GM18498 (cell line): ENCODE measurements around the gene GK2.

Source experiments
- ATAC-seq: cut with Tn5 transposase; IDR thresholded peaks from one replicate; pipeline ENCODE4 v1.9.1; 2021; ENCODE audit warnings: mild to moderate bottlenecking, moderate library complexity; ENCODE audit not compliant: unreplicated experiment

Gene GK2

DNA sequence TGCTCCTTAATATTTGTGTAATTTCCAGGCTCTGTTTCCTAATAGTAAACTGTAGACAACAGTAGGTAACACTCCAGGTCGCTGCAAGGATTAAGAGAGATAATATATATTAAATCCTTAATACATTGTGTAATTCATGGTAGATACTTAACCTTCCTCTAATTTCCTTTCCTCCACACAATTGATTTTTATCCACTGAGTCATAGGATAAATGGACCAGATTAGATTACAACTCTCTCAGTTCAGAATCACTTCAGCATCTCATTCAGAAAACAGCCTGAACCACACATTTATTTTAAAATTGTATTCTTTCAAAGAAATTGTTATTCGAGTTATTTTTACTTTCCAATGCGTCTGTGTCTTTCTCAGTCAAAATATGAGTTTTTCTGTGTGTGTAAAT lies 17.1 kb downstream of the GK2 start:
- ATAC-seq, result no peak

DNA sequence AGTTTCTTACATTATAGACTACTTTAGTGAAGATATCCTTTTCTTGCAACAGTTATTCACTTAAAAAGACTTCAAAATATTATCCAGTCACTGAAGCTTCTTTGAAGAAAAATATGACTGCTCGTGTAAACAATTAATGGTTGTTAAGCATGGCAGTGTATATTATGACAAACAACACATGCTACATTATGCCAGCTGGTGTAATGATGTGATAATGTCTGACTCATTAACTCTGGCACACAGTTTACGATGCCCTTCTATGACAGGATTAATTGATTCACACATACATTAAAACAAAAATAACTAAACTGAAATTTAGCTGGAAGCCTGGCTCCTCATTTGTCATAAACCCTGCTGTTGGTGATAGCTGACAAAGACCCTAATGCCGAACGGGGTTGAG lies 22.4 kb downstream of the GK2 start:
- ATAC-seq, result no peak

DNA sequence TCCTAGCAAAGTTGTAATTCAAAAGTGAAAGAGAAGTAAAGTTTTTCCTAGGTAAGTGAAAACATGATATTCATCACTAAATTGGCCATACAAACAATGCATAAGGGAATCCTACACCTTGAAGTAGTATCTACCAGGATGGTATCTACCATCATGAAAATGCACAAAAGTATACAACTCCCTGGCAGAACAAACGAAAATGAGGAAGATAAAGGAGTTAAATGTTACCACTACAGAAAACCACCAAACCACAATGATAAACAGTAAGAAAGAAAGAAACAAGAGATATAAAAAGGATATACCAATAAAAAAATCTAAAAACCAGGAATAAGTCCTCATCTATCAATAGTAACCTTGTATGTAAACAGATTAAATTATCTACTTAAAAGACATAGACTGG lies 26.9 kb downstream of the GK2 start:
- no peak for ATAC-seq

DNA sequence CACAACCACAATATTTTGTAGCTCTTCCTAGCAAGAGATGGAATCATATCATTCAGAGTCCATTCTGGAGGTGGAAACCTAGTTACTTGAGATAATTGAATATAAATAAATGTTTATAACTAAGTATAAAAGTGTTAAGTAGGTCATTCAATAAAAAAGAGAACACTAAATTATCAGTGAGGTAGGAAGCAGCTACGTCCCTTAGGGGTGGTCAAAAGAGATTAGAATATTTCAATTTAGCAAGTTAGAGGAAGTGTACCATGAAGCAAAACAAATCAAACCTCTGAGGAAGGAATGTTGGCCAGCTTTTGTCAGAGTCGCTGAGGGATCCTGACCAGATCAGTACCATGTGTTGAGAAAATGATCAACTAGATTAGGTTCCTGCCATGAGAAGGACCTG lies 38.0 kb downstream of the GK2 start:
- ATAC-seq, result no peak

DNA sequence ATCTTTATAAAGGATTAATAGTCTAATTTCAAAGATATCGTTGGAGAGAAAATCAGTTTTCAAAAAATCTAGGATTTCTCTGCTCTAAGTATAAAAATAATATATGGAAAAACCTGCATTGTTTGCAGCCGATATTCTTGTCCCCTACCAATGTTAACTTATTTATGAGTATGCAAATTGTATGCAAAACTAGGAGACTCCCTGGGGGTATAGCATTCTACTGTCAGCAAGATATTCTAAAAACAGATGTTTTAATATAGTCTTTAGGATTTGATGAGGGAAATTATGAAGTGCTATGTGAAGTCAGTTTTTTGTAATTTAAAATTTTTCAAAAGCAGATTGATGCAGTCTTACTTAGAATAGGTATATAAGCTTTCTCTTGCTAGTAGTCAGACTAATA lies 40.9 kb downstream of the GK2 start:
- no peak for ATAC-seq

DNA sequence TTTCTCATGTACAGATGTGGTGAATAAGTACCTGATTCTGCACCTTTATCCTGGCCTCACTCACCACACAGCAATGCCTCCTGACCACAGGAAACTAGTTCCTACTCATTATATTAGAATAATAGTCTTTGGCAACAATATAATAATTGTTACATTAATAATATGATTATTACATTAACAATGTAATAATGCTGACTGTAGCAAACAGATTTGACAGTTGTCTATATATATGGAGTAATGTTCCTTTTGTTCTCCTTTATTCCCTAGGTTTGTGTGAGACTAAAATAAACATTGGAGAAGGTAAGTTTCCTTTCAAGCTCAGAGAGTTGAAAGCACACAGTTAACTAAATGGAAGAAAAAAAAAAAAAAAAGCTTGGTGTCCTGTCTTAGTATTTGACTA lies 41.6 kb downstream of the GK2 start:
- no peak for ATAC-seq

DNA sequence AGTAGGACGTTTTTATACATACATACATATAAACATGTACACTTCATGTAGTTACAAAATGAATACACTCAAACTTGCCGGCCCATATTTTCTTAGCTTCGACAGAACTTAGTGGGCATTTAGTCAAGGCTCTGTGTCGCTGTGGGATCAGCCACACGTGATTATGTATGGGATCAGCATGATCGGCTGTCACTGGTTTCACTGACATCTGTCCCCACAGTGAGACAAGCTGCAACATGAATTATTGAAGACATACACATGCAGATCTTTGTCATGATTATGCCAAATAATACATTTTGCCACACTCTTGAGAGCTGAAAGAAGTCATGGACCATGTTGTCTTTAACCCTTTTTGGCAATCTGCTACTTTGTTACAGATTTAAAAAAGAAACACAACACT lies 44.0 kb downstream of the GK2 start:
- no peak for ATAC-seq

DNA sequence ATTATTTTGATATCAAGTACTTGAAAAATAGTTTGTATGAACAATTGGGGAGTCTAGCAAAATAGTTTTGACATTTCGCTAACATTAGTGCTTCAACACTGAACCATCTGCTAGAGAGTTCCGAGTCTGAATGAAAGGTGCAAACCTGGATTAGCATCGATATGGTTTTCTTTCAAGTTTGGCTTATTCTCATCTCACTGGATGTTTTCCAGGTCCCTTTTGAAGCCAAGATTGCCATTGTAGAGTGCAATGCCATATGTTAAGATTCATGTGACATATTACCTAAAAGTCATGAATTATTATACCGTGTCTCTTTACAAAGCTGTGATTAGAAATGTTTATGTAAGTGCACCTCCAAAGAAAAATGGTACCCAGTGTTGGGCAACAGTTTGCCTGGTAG lies 45.4 kb downstream of the GK2 start:
- no peak for ATAC-seq

DNA sequence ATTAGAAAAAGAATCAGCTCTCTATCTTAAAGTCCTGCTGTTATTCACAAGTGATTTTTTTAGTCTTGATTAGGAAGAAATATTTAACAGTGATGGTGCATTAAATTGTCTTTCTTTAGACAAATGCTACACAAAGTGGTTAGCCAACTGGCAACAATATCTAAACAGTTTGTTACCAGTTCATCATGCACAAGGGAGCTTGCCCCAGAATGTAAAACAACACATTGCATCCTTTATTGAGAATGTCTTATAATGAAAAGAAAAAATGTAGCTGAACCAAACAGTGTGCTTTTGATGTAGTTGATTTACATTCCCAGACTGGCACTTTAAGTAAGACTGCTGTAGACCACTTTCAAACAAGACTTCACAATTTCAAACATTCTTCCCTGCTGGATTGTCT lies 48.0 kb downstream of the GK2 start:
- ATAC-seq, result no peak

DNA sequence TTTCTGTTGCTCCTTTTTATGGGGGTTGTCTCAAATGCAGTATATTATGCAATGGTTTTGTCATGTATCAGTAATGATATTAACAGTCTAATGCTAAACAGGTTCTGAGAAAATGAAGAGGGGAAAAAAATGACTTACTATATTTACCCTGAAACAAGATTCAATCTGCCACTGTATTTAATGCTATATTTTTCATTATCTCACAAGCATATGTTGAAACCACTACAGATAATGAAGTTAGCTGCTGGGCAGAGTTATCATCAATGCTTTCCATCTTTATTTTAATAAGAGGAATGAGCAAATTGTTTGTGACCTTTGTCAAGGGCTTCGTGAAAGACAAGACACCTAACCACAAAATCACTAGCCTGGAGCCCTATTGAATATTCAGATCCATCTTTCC lies 49.6 kb downstream of the GK2 start:
- no peak for ATAC-seq

DNA sequence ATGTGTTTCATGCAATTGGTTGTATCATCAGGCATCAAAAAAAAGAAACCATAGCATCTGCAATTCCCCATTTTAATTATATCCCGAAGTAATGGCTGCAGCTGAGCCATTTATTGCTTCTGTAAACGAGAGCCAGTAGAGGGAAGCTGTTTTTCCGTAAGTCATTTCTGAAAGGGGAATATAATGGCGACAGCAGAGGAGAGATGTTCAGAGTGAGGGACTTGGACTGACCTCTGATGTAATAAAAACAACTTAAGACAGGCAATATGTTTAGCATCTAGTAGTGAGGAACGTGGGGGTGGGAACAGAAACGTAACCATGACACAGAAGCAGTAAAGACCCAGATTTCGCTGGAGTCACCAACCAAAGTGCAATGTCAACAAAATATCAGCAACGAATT lies 50.7 kb downstream of the GK2 start:
- no peak for ATAC-seq
